ENCODE data around the gene NOX1.
"Not testable (repeated sequence)": the region's sequence is repeated elsewhere in the genome, so short reads cannot be mapped to it uniquely, and the experiment has no call there.

DNA sequence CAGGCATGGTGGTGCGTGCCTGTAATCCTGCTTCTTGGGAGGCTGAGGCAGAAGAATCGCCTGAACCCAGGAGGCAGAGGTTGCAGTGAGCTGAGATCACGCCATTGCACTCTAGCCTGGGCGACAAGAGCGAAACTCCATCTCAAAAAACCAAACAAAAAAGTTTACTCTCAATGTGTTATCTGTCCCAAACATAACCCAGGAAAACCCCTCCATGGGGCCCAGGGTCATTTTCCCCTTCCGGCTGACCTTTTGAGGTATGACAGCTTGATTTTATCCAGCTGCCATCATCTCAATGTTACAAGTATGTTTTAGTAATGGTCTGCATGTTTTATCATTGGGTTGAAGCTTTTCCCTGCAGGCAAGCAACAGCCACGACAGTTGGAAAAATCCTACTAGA, 77.8 kb downstream of the NOX1 start:
- TF ChIP-seq, protein P1, sequence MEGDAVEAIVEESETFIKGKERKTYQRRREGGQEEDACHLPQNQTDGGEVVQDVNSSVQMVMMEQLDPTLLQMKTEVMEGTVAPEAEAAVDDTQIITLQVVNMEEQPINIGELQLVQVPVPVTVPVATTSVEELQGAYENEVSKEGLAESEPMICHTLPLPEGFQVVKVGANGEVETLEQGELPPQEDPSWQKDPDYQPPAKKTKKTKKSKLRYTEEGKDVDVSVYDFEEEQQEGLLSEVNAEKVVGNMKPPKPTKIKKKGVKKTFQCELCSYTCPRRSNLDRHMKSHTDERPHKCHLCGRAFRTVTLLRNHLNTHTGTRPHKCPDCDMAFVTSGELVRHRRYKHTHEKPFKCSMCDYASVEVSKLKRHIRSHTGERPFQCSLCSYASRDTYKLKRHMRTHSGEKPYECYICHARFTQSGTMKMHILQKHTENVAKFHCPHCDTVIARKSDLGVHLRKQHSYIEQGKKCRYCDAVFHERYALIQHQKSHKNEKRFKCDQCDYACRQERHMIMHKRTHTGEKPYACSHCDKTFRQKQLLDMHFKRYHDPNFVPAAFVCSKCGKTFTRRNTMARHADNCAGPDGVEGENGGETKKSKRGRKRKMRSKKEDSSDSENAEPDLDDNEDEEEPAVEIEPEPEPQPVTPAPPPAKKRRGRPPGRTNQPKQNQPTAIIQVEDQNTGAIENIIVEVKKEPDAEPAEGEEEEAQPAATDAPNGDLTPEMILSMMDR (IDR thresholded peaks at IDR 0.05; ENCODE audit: low read depth, low read length), result not testable (repeated sequence)
- TF ChIP-seq POLR2A (IDR thresholded peaks at IDR 0.05; ENCODE audit: extremely low read depth, insufficient read length), result not testable (repeated sequence)
- TF ChIP-seq, protein P2, sequence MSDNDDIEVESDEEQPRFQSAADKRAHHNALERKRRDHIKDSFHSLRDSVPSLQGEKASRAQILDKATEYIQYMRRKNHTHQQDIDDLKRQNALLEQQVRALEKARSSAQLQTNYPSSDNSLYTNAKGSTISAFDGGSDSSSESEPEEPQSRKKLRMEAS (IDR thresholded peaks at IDR 0.05; ENCODE audit: low read depth, low read length), result not testable (repeated sequence)

Measured in NB4 (cell line).